Osteoblast (primary cell): Measurements from ENCODE around the gene EGLN1. TPM values are rescaled to one million over a fixed set of nuclear protein-coding genes. Genes with fewer than 3 reads are reported as not detected.
"Not testable (repeated sequence)": the region's sequence is repeated elsewhere in the genome, so short reads cannot be mapped to it uniquely, and the experiment has no call there.

Experiments used
- DNase-seq: peaks from one replicate; pipeline ENCODE4 v3.0.0; 2011; ENCODE audit warnings: low spot score, mixed read lengths; ENCODE audit not compliant: insufficient read length; ENCODE audit errors: missing footprints
- H2AFZ ChIP-seq: 2 replicates; pipeline ENCODE4 v1.6.0; 2011; ENCODE audit warnings: mild to moderate bottlenecking, low read length
- H3K27ac ChIP-seq: 2 replicates; pipeline ENCODE4 v1.5.1; 2011; ENCODE audit warnings: mild to moderate bottlenecking, low read depth, low read length, moderate library complexity
- H3K27me3 ChIP-seq: 2 replicates; pipeline ENCODE4 v1.6.0; 2012; ENCODE audit warnings: mild to moderate bottlenecking, control low read depth, inconsistent platforms, low read length, moderate library complexity; ENCODE audit not compliant: insufficient read depth
- H3K36me3 ChIP-seq: 2 replicates; pipeline ENCODE4 v1.5.1; 2011; ENCODE audit warnings: mild to moderate bottlenecking, low read length, control low read depth, moderate library complexity; ENCODE audit not compliant: insufficient read depth
- H3K4me1 ChIP-seq: 2 replicates; pipeline ENCODE4 v1.5.1; 2011; ENCODE audit warnings: mild to moderate bottlenecking, low read length, control low read depth, moderate library complexity; ENCODE audit not compliant: insufficient read depth
- H3K4me2 ChIP-seq: 2 replicates; pipeline ENCODE4 v1.6.0; 2011; ENCODE audit warnings: mild to moderate bottlenecking, low read length; ENCODE audit not compliant: insufficient read depth
- H3K4me3 ChIP-seq: fragments of 200-600 bp; sonication (generic); 3 replicates; pipeline ENCODE4 v1.5.1; 2012; ENCODE audit warnings: mild to moderate bottlenecking, low read length, inconsistent platforms; ENCODE audit not compliant: insufficient read depth
- H3K79me2 ChIP-seq: 2 replicates; pipeline ENCODE4 v1.6.0; 2012; ENCODE audit warnings: mild to moderate bottlenecking, low read length, control low read depth, inconsistent platforms; ENCODE audit not compliant: insufficient read depth
- H3K9me3 ChIP-seq: 2 replicates; pipeline ENCODE4 v1.5.1; 2011; ENCODE audit warnings: low read depth, low read length, control low read depth
- H4K20me1 ChIP-seq: 2 replicates; pipeline ENCODE4 v1.6.0; 2012; ENCODE audit warnings: mild to moderate bottlenecking, low read length, control low read depth; ENCODE audit not compliant: insufficient read depth
- total RNA-seq: library from RNA; depleted of rRNA; stranded (reverse); fragments of >200 nt; gene quantifications from 2 replicates; pipeline ENCODE4 v1.2.3, GENCODE V29; 2012
- TF ChIP-seq, protein P1 (sequence below): IDR thresholded peaks from 2 replicates; pipeline ENCODE4 v1.5.1; 2011; ENCODE audit warnings: mild to moderate bottlenecking, low read depth, low read length, moderate library complexity; ENCODE audit errors: extremely low read depth

The EGLN1 gene
- 32.1 and 52.5 TPM in 2 replicates for total RNA-seq

DNA sequence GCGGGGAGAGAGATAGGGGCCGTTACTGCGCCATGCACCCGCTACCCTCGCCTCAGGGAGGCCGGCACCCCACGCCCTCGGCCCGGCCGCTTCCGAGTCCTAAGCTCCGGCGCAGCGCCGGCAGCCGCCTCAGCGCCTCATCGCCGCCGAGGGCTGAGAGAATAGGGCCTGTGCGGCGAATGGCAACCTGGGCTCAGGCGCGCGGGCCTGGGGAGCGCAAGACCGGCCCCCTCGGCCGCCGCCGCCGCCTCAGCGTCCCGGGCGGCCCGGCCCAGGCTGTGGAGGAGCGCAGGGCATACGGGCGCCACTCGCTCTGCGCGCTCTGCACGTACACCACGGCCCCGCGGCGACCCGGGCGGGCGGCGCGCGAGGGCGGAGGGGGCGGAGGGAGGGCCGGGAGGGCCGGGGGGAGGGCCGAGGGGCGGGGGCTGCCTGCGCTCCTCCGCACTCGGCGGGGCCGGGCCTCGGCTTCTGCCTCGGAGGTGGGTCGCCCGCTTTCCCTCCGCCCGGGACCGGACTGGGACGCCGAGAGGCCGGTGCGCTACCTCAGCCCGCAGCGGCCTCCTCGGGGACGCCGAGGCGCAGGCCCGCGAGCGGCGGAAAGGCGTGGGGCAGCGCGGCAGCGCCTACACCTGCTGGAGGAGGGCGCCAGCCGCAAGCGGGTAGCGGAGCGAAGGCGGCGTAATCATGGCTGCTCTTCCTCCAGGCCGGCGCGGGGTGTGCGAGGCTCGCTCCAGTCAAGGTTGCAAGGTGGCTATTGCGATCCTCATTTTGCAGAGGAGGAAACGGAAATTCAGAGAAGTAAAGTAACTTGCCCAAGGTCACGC lies at the start of gene EGLN1:
Gene EGLN1 (minus strand): TSS at position 317 of the 827 bp plus-strand sequence. CDS start 399 bp downstream, outside the sequence.
- Histone ChIP-seq H4K20me1 (peaks cover 29% of the 10 kb centered on the region), H3K4me1 (peaks cover 25% of the 10 kb centered on the region), H3K9me3 (no peaks in the 10 kb centered on the region), H3K79me2 (peaks cover 40% of the 10 kb centered on the region), H3K4me3 (peak within 1 kb of the TSS; percentile 77), H3K4me2 (peak within 1 kb of the TSS; percentile 95), H3K36me3 (no peaks in the 10 kb centered on the region), H3K27me3 (no peaks in the 10 kb centered on the region), H3K27ac (peak within 1 kb of the TSS; percentile 61), H2AFZ (peak within 1 kb of the TSS; percentile 93)
- TF ChIP-seq, protein P1, sequence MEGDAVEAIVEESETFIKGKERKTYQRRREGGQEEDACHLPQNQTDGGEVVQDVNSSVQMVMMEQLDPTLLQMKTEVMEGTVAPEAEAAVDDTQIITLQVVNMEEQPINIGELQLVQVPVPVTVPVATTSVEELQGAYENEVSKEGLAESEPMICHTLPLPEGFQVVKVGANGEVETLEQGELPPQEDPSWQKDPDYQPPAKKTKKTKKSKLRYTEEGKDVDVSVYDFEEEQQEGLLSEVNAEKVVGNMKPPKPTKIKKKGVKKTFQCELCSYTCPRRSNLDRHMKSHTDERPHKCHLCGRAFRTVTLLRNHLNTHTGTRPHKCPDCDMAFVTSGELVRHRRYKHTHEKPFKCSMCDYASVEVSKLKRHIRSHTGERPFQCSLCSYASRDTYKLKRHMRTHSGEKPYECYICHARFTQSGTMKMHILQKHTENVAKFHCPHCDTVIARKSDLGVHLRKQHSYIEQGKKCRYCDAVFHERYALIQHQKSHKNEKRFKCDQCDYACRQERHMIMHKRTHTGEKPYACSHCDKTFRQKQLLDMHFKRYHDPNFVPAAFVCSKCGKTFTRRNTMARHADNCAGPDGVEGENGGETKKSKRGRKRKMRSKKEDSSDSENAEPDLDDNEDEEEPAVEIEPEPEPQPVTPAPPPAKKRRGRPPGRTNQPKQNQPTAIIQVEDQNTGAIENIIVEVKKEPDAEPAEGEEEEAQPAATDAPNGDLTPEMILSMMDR = peak; percentile 22
- peak; percentile 95 for DNase-seq

DNA sequence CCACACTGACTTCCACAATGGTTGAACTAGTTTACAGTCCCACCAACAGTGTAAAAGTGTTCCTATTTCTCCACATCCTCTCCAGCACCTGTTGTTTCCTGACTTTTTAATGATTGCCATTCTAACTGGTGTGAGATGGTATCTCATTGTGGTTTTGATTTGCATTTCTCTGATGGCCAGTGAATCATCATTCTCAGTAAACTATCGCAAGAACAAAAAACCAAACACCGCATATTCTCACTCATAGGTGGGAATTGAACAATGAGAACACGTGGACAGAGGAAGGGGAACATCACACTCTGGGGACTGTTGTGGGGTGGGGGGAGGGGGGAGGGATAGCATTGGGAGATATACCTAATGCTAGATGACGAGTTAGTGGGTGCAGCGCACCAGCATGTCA lies 49.4 kb upstream of the EGLN1 start:
- not testable (repeated sequence) for DNase-seq, H3K27me3 ChIP-seq, H3K79me2 ChIP-seq, H2AFZ ChIP-seq, H3K4me3 ChIP-seq, H3K9me3 ChIP-seq, H4K20me1 ChIP-seq, H3K4me1 ChIP-seq, H3K27ac ChIP-seq, H3K36me3 ChIP-seq, H3K4me2 ChIP-seq

DNA sequence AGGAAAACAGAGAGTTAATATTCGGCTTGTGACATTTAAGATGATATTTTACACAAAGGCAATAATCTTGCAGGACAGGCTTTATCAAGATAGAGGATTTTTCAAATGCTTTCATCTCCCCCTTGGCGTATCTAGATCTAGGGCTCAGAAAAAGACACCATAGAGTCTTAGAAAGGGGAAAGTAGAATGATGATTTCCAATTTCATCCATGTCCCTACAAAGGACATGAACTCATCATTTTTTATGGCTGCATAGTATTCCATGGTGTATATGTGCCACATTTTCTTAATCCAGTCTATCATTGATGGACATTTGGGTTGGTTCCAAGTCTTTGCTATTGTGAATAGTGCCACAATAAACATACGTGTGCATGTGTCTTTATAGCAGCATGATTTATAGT lies 48.9 kb upstream of the EGLN1 start:
- not testable (repeated sequence) for DNase-seq, H3K4me2 ChIP-seq, H3K36me3 ChIP-seq, H3K27me3 ChIP-seq, H4K20me1 ChIP-seq, H3K27ac ChIP-seq, H3K4me1 ChIP-seq, H2AFZ ChIP-seq, H3K9me3 ChIP-seq, H3K4me3 ChIP-seq, H3K79me2 ChIP-seq

DNA sequence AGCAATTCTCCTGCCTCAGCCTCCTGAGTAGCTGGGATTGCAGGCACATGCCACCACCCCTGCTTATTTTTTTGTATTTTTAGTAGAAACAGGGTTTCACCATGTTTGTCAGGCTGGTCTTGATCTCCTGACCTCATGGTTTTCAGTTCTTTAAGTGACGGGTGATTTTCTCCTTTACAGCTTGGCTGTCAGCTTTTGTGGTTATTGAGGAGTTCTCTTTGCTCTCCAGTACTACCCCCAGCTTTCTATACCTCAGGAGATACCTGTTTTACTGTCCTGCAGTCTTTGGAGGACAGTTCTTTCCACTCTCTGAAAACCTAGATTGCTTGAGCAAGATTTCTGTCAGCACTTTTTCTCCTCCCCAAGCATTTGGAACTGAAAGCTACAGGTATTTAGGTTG lies 45.9 kb upstream of the EGLN1 start:
- Histone ChIP-seq H3K27me3 (no peaks in the 10 kb centered on the region), H3K36me3 (no peaks in the 10 kb centered on the region), H3K4me1 (no peaks in the 10 kb centered on the region), H3K4me3 (no peak overlapping the region), H3K79me2 (no peaks in the 10 kb centered on the region), H4K20me1 (no peaks in the 10 kb centered on the region), H3K9me3 (no peaks in the 10 kb centered on the region), H3K27ac (no peak overlapping the region), H3K4me2 (no peak overlapping the region), H2AFZ (no peak overlapping the region)
- TF ChIP-seq, protein P1 = no peak
- no peak for DNase-seq

DNA sequence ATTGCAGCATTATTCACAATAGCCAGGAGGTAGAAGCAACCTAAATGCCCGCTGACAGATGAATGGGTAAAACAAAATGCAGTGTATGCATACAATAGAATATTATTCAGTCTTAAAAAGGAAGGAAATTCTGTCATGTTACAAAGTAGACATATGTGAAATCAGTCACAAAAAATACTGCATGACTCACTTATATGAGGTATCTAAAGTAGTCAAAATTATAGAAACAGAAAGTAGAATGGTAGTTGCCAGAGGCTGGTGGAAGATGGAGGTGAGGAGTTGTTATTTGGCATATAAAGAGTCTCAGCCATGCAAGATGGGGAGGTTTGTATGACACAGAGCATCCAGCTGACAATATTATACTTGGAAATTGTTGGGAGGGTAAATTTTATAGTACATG lies 43.0 kb upstream of the EGLN1 start:
- Histone ChIP-seq H4K20me1 (no peaks in the 10 kb centered on the region), H3K36me3 (no peaks in the 10 kb centered on the region), H3K27ac (no peak overlapping the region), H2AFZ (no peak overlapping the region), H3K27me3 (no peaks in the 10 kb centered on the region), H3K4me2 (no peak overlapping the region), H3K79me2 (no peaks in the 10 kb centered on the region), H3K4me3 (no peak overlapping the region), H3K9me3 (no peaks in the 10 kb centered on the region), H3K4me1 (no peaks in the 10 kb centered on the region)
- DNase-seq = no peak
- TF ChIP-seq, protein P1 = no peak
